GM21528 (cell line): ENCODE measurements around the gene MDC1.
A peak's percentile ranks its signal among the peaks of the same experiment; 100 is the strongest.
"Not testable (repeated sequence)": the region's sequence is repeated elsewhere in the genome, so short reads cannot be mapped to it uniquely, and the experiment has no call there.

Experiments used
- ATAC-seq: cut with Tn5 transposase; IDR thresholded peaks from one replicate; pipeline ENCODE4 v1.9.1; 2021; ENCODE audit warnings: mild to moderate bottlenecking, moderate library complexity; ENCODE audit not compliant: unreplicated experiment, low FRiP score

The MDC1 gene

GRCh38 chr6:30717129-30717844, at the start of gene MDC1:
MDC1 (minus strand) TSS chr6:30717281; CDS start chr6:30715175, 2,106 bp downstream.
- ATAC-seq, result peak; percentile 71

DNA sequence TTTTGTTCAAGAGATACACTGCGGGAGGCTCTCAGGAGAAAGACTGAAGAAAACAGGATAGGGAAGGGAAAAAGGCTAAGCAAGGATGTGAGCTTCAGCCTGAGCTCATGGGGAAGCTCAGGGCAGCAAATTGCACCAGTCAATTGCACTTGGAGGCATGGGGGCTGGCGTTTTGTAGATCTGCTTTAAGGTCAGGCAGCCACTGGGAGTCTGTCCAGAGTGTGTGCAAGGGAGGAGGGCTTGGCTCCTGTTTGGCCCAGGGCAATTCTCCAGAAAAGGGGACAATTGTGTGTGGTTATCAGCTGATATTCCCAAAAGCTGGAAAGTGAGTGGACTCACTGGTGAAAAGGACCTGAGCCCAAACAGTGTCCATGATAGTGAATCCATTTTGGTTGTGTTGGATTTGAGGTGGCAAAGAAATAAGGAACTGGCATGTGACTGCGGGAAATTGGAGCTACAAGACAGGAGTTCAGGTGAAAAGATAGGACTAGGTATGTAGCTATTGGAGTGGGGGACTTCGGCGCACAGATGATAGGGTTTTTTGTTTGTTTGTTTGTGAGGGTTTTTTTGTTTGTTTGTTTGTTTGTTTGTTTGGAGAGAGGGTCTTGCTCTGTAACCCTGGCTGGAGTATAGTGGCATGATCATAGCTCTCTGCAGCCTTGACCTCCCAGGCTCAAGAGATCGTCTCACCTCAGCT, 49.5 kb upstream of the MDC1 start:
- no peak for ATAC-seq

GRCh38 chr6:30765495-30765894, 48.4 kb upstream of the MDC1 start:
- ATAC-seq, result not testable (repeated sequence)

GRCh38 chr6:30764490-30765043, 47.5 kb upstream of the MDC1 start:
- not testable (repeated sequence) for ATAC-seq

- ATAC-seq, result no peak
These were observed 46.8 kb upstream of the MDC1 start for GRCh38 chr6:30763618-30764489.

DNA sequence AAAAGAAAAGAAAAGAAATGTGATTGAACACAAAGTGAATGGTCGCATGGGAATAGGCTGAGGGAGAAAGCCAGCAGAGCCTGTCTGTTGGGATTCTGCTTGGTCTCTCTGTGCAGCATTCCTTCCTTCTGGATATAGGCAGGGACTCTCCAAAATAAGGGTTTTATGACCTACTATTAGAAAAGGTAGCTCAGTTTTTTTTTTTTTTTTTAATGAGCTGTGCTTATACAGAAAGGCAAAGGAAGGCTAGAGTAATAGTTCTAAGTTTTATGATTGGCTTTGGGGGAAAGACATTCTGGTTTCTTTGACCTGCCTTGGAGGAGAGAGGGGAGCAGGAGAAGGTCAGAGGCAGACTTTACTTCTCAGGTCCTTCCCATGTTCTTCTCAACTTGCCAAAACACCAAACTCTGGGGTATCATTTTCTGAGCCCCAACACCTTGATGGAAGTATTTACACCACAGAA, 46.1 kb upstream of the MDC1 start:
- no peak for ATAC-seq

GRCh38 chr6:30761791-30762429, 44.8 kb upstream of the MDC1 start:
- ATAC-seq, result no peak

DNA sequence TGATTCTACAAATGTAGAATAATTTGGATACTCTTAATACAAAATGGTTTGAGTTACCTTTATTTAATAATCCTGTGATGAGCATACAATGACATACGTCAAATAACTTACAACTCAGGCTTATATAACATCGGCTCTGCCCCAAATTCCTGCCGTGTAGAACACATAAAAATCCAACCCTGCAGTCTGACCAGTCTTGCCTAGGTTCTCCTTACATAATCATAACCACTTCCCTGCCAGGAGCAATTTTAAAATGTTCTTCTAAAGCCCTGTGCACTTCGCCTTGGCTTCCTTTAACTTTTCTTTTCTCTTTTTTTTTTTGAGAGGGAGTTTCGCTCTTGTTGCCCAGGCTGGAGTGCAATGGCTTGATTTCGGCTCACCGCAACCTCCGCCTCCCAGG, 43.5 kb upstream of the MDC1 start:
- no peak for ATAC-seq

DNA sequence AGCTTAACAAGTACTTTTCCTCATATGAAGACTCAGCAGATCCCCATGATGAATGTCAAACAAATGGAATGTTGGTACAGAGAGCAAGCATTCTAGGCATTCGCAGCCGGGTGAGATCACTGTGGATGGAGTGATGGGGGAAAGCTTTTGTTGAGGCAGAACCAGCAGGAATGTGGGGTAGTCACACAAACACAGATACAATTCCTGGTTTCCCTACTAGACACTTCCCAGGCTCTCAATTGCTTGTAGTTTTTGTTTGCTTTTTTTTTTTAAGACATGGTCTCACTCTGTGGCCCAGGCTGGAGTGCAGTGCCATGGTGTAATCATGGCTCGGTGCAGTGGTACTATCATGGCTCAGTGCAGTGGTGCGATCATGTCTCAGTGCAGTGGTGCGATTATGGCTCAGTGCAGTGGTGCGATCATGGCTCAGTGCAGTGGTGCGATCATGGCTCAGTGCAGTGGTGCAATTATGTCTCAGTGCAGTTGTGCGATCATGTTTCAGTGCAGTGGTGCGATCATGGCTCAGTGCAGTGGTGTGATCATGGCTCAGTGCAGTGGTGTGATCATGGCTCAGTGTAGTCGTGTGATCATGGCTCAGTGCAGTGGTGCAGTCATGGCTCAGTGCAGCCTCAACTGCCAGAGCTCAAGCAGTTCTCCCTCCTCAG, 42.6 kb upstream of the MDC1 start:
- no peak for ATAC-seq

GRCh38 chr6:30757261-30757904, 40.3 kb upstream of the MDC1 start:
- no peak for ATAC-seq

GRCh38 chr6:30756405-30757003, 39.4 kb upstream of the MDC1 start:
- not testable (repeated sequence) for ATAC-seq

DNA sequence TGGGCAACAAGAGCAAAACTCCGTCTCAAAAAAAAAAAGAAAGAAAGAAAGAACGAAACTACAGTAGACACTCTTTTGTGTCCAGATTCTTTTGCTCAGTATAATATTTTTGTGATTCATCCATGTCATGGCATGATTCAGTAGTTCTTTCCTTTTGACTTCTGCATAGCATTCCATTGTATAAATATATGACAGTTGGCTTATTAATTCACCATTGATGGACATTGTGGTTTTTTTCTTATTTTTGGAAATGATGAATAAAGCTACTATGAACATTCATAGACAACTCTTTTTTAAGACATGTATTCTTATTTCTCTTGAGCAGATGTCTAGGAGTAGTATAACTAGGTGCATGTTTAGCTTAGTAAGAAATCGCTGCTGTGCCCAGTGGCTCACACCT, 37.5 kb upstream of the MDC1 start:
- ATAC-seq, result no peak

DNA sequence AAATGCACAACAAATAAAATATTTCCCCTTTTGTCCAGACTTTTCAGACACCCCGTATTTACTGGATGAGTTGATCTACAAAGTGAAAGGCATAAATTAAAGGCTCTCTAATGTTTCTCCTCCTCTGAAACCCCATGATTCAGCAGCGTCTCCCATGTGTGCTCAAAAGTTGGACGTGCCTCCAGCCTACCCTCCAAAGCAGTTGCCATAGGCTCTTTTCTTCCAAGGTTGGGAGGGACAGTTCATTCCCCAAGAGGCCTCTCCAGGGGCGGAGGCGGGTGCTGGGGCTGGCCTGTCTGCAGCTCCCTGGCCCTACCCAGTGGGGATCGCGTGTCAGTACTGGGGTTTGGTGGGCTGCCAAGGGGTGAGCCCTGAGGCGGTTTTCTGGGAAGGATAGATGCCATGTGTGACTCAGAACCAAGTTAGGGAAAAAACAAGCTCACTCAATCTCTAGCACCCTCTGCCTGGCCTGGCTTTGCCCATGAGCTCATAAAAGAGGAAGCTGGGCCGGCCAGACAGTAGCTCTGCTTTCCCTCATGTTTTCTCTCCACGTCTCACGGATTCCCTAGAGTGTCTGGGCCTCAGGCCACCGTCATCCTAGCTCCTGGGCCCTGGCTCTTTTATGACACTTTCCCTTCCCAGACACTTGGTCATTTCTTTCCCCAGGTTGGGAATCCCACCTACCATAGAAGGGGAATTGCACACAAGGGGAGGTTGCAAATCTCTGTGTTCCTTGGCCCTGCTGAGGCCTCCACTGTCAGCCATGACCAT, 35.3 kb upstream of the MDC1 start:
- no peak for ATAC-seq

DNA sequence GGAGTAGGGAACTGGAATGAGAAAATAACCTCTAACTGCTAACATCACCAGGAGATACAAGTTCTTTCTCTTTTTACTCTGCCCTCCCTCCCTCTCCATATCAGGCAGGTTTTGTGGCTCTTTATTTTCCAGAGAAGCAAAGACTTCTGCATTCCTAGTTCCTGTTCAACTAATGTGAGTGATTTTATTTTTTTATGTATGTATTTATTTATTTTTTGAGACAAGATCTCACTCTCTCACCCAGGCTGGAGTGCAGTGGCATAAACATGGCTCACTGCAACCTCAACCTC, 33.2 kb upstream of the MDC1 start:
- no peak for ATAC-seq

- ATAC-seq, result no peak
These were observed 32.7 kb upstream of the MDC1 start for GRCh38 chr6:30749554-30750378.

GRCh38 chr6:30748851-30749540, 31.9 kb upstream of the MDC1 start:
- ATAC-seq, result no peak
